ENCODE results near the gene CTSW.
A peak's percentile ranks its signal among the peaks of the same experiment; 100 is the strongest.

Gene CTSW

DNA sequence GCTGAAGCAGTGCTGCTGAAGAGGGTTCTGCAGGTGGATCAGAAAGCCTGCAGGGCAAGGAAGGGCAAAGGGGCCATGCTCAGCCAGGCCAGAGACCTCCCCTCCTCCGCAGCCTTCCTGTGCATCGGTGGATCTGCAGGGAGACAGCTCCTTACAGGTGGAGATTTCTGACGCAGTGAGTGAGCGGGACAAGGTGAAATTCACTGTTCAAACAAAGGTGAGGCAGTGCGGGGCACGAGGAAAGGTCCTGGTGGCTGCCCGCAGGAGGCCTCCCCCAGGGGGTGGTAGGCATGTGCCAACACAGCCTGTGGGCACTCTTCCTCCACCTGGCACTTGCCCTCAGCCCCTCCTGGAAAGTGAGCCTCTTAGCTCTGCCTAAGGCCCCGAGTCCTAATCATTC, 30.3 kb upstream of the CTSW start:
- Histone ChIP-seq H3K4me3 (no peak overlapping the region), H3K9ac (ENCODE audit: insufficient read length) (no peak overlapping the region), H3K27ac (no peak overlapping the region), H3K9me3 (ENCODE audit: low read depth, low read length) (no peaks in the 10 kb centered on the region), H3K36me3 (ENCODE audit: insufficient read depth, low read length) (peaks cover 13% of the 10 kb centered on the region)
- no peak for DNase-seq (ENCODE audit: low read depth, low spot score)
- TF ChIP-seq EZH2 (IDR thresholded peaks at IDR 0.05) (no peak), FOXP2 (optimal IDR thresholded peaks at IDR 0.05; ENCODE audit: control extremely low read depth, extremely low read length, insufficient read depth) (no peak), POLR2AphosphoS5 (IDR thresholded peaks at IDR 0.05; ENCODE audit: borderline replicate concordance, low read depth, low read length) (no peak)

GRCh38 chr11:65849771-65850216, 29.8 kb upstream of the CTSW start:
- Histone ChIP-seq H3K9me3 (ENCODE audit: low read depth, low read length) (no peaks in the 10 kb centered on the region), H3K36me3 (ENCODE audit: insufficient read depth, low read length) (peaks cover 17% of the 10 kb centered on the region), H3K9ac (ENCODE audit: insufficient read length) (no peak overlapping the region), H3K4me3 (no peak overlapping the region), H3K27ac (no peak overlapping the region)
- no peak for TF ChIP-seq EZH2 (IDR thresholded peaks at IDR 0.05)
- no peak for TF ChIP-seq FOXP2 (optimal IDR thresholded peaks at IDR 0.05; ENCODE audit: control extremely low read depth, extremely low read length, insufficient read depth)
- no peak for TF ChIP-seq POLR2AphosphoS5 (IDR thresholded peaks at IDR 0.05; ENCODE audit: borderline replicate concordance, low read depth, low read length)
- DNase-seq (ENCODE audit: low read depth, low spot score): no peak

DNA sequence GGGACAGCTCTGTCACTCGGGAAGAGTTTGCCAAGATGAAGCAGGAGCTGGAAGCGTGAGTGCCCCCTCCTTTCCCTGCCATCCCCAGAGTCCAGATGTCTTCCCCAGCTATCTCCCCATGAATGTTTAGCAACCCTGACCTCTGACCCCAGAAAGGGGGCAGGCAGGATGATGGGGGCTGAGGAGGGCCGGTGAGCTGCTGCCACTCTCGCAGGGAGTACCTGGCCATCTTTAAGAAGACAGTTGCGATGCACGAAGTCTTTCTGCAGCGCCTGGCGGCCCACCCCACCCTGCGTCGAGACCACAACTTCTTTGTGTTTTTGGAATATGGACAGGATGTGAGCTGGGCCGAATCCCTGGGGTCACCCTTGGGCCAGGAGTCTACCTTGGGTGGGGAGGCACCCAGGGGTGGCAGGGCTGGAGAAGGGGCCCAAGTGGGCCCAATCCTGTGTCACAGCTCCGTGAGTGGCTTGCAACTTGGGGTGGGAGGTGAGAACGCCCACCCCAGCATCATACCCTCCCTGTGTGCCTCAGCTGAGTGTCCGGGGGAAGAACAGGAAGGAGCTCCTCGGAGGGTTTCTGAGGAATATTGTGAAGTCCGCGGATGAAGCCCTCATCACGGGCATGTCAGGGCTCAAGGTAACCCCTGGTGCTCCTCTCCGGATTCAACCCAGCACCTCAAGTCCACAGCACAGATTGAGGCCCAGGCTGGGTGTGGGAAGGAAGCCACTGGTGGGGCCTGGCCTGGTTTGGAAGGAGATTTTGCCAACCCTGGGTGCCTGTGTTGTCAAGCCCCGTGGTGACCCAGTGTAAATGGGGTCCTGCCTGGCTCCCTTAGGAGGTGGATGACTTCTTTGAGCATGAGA, 29.2 kb upstream of the CTSW start:
- TF ChIP-seq EZH2 (IDR thresholded peaks at IDR 0.05) (no peak), FOXP2 (optimal IDR thresholded peaks at IDR 0.05; ENCODE audit: control extremely low read depth, extremely low read length, insufficient read depth) (no peak), POLR2AphosphoS5 (IDR thresholded peaks at IDR 0.05; ENCODE audit: borderline replicate concordance, low read depth, low read length) (no peak)
- Histone ChIP-seq H3K27ac (no peak overlapping the region), H3K9ac (ENCODE audit: insufficient read length) (no peak overlapping the region), H3K9me3 (ENCODE audit: low read depth, low read length) (no peaks in the 10 kb centered on the region), H3K36me3 (ENCODE audit: insufficient read depth, low read length) (peaks cover 24% of the 10 kb centered on the region), H3K4me3 (no peak overlapping the region)
- DNase-seq (ENCODE audit: low read depth, low spot score): no peak

DNA sequence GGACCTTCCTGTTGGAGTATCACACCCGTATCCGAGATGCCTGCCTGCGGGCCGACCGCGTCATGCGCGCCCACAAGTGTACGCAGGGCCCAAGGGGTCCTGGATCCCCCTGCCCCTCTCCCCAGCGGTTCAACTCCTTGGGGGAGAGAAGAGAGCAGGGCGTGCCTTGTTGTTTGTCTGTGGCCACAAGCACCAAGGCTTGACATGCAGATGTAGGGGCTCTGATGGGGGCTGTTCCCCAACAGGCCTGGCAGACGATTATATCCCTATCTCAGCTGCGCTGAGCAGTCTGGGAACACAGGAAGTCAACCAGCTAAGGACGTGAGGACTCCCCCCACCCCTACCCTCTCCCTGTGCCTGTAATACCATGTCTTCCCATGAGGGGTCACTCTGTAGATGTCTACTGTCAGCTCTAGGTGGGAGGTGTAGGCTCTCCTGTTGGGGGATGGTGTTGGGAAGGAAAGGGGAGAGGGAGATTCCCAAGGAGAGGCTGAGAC, 28.5 kb upstream of the CTSW start:
- DNase-seq (ENCODE audit: low read depth, low spot score): no peak

GRCh38 chr11:65851811-65852507, 27.7 kb upstream of the CTSW start:
- no peak overlapping the region for H3K4me3 ChIP-seq
- TF ChIP-seq EZH2 (IDR thresholded peaks at IDR 0.05) (no peak), FOXP2 (optimal IDR thresholded peaks at IDR 0.05; ENCODE audit: control extremely low read depth, extremely low read length, insufficient read depth) (no peak), POLR2AphosphoS5 (IDR thresholded peaks at IDR 0.05; ENCODE audit: borderline replicate concordance, low read depth, low read length) (no peak; the same call in 1 of the 2 replicates)
- peaks cover 37% of the 10 kb centered on the region for H3K36me3 ChIP-seq (ENCODE audit: insufficient read depth, low read length)
- H3K27ac ChIP-seq: 0 out of 2 replicates have a peak overlapping the region, but pooled peaks have one; percentile 11
- no peak for DNase-seq (ENCODE audit: low read depth, low spot score)
- no peaks in the 10 kb centered on the region for H3K9me3 ChIP-seq (ENCODE audit: low read depth, low read length)
- no peak overlapping the region for H3K9ac ChIP-seq (ENCODE audit: insufficient read length)

More for the DNA sequence above, 28.5 kb upstream of the CTSW start:
- Histone ChIP-seq H3K27ac (no peak overlapping the region), H3K9ac (ENCODE audit: insufficient read length) (no peak overlapping the region), H3K4me3 (no peak overlapping the region), H3K36me3 (ENCODE audit: insufficient read depth, low read length) (peaks cover 31% of the 10 kb centered on the region), H3K9me3 (ENCODE audit: low read depth, low read length) (no peaks in the 10 kb centered on the region)
- TF ChIP-seq EZH2 (IDR thresholded peaks at IDR 0.05): no peak
- TF ChIP-seq POLR2AphosphoS5 (IDR thresholded peaks at IDR 0.05; ENCODE audit: borderline replicate concordance, low read depth, low read length): peak; percentile 28; the same call in 1 of the 2 replicates
- no peak for TF ChIP-seq FOXP2 (optimal IDR thresholded peaks at IDR 0.05; ENCODE audit: control extremely low read depth, extremely low read length, insufficient read depth)

DNA sequence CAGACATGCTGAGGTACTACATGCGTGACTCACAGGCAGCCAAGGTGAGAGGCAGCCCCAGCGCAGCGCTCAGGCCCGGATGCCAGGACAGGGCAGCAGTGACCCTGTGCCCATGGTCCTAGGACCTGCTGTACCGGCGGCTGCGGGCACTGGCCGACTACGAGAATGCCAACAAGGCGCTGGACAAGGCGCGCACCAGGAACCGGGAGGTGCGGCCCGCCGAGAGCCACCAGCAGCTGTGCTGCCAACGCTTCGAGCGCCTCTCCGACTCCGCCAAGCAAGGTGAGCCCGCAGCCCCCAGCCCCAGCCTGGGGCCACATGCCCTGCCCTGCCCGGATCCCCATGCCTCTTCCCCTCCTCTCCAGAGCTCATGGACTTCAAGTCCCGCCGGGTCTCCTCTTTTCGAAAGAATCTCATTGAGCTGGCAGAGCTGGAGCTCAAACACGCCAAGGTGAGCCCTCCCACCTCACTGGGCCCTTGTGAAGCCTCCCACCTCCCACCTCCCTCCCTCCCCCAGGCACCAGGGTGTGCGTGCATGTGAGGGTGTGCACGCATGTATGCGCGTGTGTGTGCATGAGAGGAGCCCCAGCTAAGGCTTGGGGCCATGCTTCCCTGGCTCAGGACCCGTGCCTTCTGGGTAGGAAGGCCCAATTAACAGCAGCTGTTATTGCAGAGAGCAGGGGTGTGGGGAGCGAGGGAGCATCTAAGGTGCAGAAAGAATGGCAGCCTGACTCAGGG, 27.0 kb upstream of the CTSW start:
- DNase-seq (ENCODE audit: low read depth, low spot score): no peak
- peaks cover 37% of the 10 kb centered on the region for H3K36me3 ChIP-seq (ENCODE audit: insufficient read depth, low read length)
- H3K27ac ChIP-seq: no peak overlapping the region

DNA sequence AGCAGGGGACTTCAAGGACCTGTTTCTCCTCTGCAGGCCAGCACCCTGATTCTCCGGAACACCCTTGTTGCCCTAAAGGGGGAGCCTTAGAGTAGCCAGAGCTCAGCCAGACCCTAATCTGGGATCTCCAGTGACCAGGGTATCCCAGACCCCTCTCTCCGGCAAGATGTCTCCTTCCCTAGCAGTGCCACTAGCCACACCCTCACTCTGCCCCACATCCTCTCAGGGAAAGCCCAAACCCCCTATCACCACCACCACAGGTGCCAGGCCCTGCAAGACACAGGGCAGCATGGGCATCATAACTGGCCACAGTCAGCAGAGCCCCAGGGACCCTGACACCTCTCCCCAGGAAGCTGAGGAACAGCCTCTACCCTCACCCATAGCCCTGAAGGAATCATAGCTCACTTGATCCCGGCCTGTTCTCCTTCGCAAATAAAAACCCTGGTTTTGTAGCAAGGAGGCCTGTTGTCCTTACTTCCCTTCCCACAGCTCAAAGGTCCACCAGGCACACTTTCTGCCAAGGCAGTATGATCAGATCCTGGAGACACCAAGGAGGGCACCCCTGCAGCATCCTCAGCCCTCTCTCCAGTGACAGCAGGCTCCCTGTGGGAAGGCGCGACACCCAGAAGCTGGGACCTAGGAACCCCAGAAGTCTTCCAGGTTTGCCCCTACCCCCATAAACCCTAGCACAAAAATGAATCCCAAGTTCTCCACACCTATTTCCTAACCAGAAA, 26.2 kb upstream of the CTSW start:
- no peak for TF ChIP-seq POLR2AphosphoS5 (IDR thresholded peaks at IDR 0.05; ENCODE audit: borderline replicate concordance, low read depth, low read length)
- no peak for TF ChIP-seq FOXP2 (optimal IDR thresholded peaks at IDR 0.05; ENCODE audit: control extremely low read depth, extremely low read length, insufficient read depth)
- no peak for TF ChIP-seq EZH2 (IDR thresholded peaks at IDR 0.05)
- DNase-seq (ENCODE audit: low read depth, low spot score): no peak
- Histone ChIP-seq H3K27ac (no peak overlapping the region), H3K4me3 (no peak overlapping the region), H3K9ac (ENCODE audit: insufficient read length) (no peak overlapping the region), H3K9me3 (ENCODE audit: low read depth, low read length) (no peaks in the 10 kb centered on the region), H3K36me3 (ENCODE audit: insufficient read depth, low read length) (peaks cover 37% of the 10 kb centered on the region)

More for the DNA sequence above, 27.0 kb upstream of the CTSW start:
- Histone ChIP-seq H3K9ac (ENCODE audit: insufficient read length) (no peak overlapping the region), H3K9me3 (ENCODE audit: low read depth, low read length) (no peaks in the 10 kb centered on the region), H3K4me3 (no peak overlapping the region)
- TF ChIP-seq FOXP2 (optimal IDR thresholded peaks at IDR 0.05; ENCODE audit: control extremely low read depth, extremely low read length, insufficient read depth): no peak
- TF ChIP-seq POLR2AphosphoS5 (IDR thresholded peaks at IDR 0.05; ENCODE audit: borderline replicate concordance, low read depth, low read length): peak; percentile 48
